Activated naive CD4-positive, alpha-beta T cell (primary cell): ENCODE data around the gene SLC30A2.

ENCODE experiments used
- DNase-seq, 4 experiments: peaks; one replicate each; lab custom pipeline; 2025; lab: John Stamatoyannopoulos, UW

Gene SLC30A2

DNA sequence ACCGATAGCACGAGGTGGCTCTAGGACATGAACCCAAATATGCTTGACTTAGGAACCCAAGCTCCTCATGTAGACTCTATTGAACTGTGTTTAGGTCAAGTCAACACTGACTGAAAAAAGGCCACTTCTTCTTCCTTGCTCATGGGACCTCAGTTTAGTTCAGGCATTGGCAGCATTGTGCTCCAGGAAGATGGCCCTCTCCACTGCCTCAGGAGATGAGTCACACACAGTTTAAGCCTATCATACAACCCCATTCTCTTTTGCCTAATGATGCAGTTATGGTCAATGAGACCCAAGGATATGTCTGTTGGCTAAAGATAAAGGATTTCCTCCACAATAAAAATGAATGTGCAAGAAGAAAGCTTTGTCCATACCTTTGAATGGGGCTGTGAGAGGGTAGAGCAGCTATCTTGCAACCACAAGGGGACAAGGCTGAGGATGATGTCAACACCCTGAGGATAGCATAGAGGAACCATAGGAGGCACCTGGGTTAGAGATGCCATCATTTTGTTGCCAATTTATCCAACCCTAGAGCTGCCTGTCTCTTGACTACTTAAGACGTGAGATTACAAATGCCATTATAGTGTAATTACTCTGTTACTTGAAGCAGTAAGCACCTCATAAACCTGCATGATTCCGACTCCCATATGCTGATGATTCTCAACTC is 24.5 kb upstream of the SLC30A2 start:
- no peak for DNase-seq

DNA sequence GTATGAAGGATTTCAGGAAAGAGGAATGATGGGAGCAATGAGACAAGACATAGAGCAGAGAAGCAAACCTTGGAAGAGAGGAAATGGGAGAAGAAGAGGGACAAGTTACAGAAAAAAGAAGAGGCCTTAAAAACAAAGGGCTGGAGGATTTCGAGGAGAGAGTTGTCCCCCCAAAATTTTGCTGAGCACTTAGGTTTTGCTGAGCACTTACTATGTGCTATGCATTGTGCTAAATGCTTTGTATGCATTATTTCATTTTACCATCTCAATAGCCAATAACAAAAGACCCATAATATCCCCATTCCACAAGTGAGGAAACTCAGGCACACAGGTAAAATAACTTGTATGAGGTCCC is 24.0 kb upstream of the SLC30A2 start:
- DNase-seq, result no peak

DNA sequence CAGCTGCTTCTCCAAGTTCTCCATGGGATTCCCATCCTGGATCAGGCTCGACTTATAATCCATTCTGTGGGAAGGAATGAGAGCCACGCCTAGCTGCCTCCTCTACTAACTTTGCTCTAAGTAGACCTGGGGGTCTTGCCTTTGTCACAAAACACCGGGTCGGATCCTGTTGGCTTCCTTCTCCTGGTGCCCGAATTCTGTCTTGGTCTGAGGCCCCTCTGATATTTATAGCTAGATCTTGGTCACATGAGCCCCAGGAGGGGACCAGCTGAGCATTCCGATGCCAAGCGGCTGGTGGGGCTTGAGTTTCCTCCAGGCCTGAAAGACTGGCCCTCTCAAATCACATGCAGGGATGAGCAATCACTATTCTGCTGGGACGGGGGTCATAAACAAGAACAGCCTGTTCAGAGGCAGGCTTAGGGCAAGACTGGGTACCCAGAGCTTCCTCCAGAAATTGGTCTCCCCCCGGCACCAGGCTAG is 21.6 kb upstream of the SLC30A2 start, which contains the start of gene TRIM63:
Gene TRIM63 (minus strand): TSS at position 199 of the 480 bp plus-strand sequence. CDS start 136 bp downstream, at position 63.
- DNase-seq, result no peak

DNA sequence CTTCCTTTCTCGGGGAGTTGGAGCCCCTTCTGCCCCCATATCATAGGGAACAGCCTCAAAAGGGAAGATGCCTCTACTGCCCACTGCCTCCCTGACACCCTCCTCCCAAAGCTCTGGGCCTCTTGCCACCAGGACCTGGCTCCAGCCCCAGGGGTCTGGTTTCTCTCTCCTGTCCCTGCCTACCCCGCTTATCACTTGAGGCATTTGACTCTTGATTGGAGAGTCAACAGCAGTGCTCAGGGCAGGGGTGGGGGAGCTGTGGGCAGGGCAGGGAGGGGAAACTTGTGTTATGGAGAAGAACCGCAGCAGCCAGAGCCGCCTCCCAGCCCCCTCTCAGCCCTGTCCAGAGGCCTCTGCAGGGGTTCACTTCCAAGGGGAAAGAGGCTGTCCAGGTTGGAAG is 20.9 kb upstream of the SLC30A2 start:
- DNase-seq, result no peak

DNA sequence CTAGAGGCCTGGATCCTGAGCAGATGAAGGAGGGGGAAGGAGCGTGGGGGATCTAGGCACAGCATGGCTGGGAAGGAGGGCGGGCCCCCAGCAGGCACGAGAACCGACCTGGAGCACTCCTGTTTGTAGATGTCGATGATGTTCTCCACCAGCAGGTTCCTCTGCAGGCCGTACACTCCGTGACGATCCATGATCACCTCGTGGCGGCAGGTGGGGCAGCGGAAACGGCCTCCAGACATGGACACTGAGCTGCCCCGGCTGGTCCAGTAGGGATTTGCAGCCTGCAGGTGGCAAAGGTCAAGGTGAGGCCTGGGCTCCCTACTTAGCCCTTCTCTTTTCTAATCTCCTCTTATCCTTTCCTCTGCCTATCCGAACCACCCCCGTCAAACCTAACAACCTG is 20.2 kb upstream of the SLC30A2 start:
- no peak for DNase-seq

DNA sequence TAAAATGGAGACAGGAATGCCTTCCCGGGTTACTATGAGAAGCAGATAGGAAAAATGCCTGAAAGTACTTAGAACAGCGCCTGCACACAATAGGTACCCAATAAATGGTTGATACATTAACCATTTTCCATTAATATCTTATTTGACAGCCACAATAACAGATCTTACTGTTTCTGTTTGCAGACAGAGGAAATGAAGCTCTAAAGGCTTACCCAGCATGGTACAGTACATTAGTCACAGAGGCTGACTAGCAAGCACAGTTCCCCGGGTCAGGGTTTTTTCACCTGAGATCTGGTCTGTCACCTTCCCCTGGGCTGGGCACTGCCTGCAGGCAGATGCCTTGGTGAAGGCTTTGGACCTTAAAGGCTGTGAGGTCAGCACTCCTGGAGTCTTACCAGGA is 18.6 kb upstream of the SLC30A2 start:
- DNase-seq, result no peak

DNA sequence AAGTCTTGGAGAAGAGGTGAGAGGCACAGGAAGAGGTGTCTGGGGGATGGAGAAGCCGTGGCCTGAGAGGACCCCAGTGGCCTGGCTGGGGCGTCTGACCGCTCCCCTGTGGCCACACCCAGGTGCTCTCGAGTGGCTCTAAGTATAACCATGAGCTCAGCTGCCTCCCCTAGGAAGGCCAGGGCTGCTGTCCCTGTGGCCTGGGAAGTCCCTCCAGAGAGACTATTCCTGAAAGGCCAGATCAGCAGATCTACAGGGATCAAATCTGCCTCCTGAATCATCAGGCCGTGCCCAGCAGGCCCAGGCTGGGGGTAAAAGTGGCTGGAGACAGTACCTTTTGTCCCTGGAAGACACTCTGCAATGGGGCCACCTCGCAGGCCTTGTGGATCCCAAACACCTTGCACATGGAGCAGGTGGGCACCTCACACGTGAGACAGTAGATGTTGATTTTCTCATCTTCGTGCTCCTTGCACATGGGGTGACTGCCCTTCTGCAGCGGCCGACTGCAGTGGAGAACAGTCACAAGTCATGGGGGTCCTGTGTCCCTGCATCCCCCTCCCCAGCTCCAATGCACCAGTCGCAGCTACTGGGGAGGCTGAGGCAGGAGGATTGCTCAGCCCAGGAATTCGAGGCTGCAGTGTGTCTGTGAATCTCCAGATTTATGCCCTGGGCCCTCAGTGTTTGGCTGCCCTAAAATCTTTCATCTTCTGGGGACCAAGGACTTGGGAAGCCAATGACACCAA is 15.1 kb upstream of the SLC30A2 start:
- DNase-seq, result no peak

DNA sequence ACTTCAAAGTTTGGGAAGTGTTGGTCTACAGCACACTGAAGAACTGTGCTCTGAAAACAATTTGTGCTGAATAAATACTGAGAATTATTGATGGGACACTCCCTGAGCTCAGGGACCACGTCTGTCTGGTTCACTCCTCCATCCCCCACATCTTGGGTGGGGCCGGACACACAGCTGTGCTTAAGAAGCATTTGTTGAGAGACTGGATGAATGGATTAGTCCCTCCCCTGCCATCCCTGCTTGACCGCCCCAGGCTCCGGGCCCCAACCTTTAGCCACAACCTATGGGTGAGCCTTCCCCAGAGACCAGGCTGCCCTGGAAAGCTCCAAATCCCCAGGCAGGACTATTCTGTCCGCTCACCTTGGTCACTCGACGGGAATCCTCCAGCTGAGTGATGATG is 14.0 kb upstream of the SLC30A2 start:
- DNase-seq, result no peak

DNA sequence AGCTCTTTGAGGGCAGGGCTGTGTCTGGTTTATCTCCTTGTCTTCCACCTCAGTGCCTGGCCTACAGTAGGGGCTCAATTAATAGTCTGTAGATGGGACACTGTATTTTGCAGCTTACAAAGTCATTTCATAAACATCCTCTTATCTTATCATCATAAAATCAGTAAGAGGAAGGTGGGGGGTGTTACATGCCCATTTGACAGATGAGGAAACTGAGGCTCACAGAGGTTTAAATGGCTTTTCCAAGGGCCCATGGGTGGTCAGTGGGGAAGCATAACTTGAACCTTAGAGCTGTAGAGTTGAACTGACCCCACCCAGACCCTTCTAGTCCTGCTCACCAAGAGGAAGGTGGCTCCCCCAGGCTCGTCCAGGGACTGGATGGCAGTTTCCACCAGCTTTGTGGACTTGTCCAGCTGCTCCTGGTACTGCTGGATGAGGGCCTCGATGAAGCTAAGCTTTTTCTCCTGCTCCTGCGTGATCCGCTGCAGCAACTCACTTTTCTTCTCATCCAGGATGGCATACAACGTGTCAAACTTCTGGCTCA is 12.2 kb upstream of the SLC30A2 start:
- no peak for DNase-seq

DNA sequence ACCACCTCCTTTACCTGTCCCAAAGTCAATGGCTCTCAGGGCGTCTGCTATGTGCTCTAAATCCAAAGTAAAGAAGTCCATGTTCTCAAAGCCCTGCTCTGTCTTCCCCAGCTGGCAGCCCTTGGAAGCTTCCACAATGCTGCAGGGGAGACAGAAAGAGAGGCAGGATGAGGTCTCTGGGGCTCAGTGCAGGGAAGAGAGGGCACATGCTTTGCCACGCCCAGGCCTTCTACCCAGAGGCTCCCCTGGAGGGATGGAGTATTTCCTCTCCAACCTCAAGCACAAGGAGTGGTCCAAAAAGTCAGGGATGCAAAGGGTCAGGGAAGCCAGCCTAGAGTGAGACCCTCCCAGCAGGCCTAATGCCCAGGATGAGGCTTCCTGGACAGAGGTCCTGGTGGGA is 11.3 kb upstream of the SLC30A2 start:
- DNase-seq, result no peak

DNA sequence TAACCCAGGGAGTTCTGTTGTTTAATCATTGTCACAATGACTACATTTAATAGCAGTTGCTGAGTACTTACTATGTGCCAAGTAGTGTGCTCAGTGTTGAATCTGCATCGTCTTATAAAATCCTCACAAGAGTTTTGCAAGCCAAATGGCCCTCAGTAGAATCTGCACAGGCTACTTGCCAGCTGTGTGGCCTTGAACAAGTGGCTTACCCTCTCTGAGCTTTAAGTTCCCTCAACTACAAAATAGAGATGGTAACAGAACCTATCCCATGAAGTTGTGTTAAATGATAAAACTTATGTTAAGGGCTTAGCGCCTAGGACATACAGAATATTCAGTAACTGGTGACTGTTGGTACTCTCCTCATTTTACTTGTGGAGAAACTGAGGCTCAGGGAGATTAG is 9.1 kb upstream of the SLC30A2 start:
- DNase-seq, result no peak

DNA sequence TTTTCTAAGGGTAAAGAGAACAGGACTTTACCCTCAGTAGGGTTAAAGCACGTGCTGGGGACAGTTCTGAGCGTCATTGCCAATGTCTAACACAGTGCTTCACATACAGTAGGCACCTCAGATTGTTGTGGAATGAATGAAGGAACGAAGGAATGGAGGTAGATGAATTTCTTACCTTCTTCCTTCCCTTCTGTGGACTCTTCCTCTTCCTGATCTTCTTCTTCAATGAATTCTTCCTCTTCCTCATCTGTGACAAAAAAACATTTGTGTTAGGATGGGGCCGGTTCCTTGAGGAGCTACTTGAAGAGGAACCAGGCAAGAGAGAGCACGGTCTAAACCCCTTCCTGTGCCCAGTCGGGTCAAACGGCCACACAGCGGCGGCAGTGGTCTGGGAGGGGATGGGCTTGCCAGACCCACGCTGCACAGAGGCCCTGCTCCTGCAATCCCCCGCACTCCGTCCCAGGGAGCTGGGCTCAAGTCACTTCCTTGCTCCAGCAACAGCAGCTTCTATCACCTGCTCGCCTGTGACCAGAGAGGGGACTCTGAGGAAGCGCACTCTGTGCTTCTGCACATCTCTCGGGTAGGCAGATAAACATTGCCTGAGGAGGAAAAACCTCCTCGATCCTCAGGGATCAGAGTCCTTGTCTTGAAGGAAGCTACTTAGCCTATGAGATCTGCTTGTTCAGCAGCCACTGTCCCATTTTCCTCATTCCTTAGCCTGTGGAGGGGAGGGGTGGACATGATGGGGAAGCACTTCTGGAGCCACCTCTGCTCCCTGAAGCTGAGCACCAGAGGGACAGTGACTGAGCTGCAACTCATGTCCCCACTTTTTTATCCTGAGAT is 8.0 kb upstream of the SLC30A2 start:
- no peak for DNase-seq

DNA sequence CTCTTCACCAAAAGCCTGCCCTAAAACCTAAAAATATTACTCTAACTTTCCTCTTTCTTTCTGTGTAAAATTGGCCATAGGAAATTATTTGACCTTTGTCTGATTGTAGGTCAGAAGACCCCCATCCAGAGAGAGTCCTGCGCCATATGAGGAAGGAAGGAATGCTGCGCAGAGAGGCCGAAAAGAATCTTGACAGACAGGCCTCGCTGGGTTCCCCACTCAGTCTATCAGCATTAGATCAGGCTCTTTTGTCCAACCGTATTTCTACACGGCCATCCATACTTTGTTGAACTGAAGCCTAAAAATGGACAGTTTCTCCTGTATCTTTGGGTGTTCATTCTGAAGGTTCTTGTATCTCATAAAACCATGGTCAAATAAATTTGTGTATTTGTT is 4.3 kb upstream of the SLC30A2 start:
- DNase-seq, result no peak

DNA sequence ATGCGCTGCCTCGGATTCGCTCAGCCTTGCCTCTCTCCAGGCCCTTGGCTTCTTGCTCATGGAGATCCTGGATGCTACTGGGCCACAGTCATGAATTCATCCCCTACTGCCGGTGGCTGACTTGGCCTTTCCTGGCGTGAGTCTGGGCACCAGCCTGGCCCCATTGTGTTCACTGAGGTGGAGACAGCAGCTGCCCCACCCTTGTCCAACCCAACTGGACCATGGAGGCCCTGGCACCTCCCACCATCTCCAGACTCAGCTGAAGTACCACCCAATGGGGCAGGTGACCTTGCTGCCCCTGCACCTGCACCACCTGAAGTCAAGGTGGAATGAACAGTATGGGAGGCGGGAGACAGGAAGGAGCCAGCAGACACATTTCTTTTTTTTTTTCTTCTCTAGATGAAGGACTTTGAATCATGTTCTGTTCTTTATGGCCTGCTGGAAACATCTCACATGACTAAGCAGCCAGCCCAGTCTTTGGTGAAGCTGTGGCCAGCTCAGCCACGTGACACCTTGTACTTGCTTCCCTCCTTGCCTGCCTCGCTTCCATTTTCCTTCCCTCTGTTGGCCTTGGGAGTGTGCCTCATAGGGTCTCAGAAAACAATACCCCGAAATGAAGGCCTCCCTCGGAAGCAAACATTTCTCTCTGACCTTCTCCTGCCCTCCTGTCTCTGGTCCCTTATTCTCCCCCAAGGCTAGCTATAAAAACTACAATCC is 3.8 kb upstream of the SLC30A2 start:
- no peak for DNase-seq

DNA sequence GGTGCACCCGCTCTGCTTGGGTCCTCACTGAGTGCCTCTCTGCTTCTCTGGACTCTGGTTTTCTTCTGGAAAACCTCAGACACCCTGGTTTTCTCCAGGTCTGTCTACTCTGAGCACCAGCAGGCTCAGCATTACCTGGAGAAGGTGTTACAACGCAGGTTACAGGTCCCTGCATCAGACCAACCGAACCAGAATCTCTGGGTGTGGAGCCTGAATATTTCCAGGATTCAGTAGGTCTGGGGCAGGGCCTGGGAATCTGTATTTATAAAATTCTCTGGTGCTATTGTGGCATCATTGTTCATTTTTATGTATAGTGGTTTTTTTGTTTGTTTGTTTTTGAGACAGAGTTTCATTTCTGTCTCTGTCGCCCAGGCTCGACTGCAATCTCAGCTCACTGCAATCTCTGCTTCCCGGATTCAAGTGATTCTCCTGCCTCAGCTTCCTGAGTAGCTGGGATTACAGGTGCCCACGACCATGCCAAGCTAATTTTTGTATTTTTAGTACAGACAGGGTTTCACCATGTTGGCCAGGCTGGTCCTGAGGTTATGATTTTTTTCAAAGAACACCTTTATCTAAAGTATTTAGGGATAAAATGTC is 1.5 kb upstream of the SLC30A2 start:
- no peak for DNase-seq

DNA sequence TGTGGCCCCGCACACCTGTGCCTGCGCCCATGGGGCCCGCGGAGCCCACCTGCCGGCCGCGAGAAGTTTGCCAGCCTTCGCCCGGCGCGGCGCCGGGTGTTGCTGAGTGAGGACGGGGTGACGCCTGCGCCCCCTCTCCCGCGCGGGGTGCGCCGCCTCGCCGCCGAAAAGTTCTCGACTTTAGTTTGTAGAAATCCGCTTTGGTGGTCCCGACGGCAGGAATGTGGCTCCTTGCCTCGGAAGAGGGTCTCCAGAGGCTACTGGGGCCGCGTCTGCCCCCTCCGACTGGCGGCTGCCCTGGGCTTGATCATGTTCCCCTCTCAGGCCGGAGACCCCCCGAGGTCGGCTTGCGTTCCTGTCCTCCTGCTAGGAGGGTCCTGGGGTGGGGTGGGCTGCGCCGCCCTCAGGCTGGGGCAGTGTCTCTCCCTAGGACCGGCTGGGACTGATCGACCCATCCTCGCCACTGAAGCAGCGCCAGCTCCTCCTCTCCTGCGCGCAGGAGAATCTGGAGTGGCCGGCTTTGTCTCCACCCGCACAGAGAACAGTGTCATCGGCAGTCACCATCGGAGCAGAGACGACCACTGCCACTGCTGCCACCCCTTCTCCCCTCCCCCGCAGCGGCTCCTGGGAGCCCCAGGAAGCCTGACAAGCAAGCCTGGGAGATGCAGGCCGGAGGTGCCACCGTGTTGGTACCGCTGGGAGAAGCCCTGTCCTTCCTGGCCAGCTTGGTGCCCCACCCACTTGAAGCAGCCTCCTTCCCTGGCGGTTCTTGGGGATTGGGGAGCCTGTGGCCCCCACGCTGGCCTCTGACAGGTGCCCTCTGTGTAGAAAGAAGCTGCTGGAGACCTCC is 553 bp upstream of the SLC30A2 start:
- DNase-seq, result no peak

DNA sequence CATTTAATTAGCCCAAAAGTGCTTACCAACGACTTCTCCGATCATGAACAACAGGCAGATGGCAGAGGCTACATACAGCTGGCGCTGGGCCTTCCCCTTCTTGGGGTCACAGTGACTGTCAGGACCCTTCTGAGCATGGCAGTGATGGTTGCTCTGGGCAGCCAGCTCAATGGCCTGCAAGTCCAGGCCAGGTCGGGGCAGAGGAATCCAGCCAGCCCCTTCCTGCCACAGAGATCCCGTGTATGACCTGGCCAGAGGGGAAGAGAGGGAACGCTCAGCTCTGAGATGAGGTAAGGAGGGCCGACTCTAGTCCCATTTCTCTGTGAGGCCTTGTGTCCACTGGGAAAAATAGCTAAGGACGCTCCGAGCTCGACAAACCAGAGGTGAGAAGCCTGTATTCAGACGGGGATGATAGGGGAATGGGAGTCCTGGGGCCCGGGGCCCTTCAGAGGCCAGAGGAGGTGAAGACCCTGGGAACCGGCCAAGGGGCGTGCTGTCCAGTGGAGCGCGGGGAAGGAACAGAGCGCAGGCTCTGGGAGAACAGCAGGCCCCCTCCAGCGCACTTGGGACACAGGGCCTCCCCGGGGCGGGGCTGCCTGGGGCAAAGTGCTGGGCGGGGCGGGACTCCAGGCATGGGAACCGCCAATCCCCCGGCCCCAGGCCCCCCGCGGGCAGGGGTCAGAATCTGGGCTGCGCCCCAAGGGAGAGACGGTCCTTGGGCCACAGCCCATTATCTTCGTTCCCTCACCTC is 772 bp downstream of the SLC30A2 start:
- DNase-seq, result no peak

DNA sequence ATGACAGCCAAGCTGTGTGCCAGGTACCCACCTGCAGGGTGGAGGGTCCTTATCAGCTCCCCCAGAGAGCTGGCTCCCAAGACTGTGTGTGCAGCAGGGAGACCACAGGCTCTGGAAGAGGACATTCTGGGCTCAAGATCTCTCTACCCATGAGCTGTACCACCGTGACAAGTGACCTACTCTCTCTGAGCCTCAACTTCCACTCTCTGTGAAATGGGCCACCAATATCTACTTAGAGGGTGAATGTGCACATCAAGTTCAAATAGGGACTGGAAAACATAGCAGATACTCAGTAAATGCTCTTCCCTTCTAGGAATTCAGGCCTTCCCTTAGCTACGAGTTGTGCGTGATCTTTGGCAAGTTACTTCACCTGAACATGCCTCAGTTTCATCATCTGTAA is 1.5 kb downstream of the SLC30A2 start:
- DNase-seq, result no peak

DNA sequence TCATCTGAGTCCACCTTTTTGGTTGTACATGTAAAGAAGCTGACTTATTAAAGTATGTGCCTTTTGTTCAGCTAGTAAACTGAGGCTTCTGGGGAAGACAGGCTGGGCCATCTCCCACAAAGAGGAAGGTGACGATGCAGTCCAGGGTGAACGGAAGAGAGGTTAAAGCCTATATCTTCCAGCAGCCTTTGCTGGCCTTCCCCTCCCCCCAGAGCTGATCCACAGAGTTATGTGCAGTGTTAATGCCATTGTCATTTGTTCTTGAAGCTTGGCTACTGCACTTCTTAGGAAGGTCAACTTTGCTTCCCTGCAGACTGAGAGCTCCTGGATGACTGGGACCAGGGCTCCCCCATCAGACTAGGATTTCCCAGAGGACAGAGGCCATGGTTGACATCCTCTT is 2.2 kb downstream of the SLC30A2 start:
- DNase-seq, result no peak

DNA sequence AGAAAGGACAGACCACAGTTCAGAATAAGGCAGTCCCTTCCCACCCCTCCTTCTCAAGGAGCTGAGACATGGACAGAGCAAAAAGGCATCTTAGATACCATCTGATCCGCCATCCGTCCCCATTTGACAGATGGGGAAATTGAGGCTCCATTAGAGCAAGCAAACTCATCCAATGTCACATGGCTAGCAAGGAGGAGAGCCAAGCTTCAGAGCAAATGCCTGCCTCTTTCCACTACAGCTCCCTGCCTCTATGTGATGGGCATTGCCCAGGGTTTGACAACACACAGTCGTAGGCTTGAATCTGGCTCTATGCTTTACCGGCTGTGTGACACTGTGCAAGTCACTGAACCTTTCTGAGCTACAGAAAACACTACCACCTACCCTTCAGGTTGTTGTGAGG is 3.9 kb downstream of the SLC30A2 start:
- no peak for DNase-seq
